SH-SY5Y (cell line): ENCODE results near the gene RAD51B.

Source experiments
- GATA2 ChIP-seq: IDR thresholded peaks from 2 replicates; pipeline ENCODE4 v1.6.1; 2011; ENCODE audit warnings: mild to moderate bottlenecking, low read depth, low read length
- GATA3 ChIP-seq: IDR thresholded peaks from 2 replicates; pipeline ENCODE4 v1.6.1; 2011; ENCODE audit warnings: low read depth, mild to moderate bottlenecking, low read length, moderate library complexity

DNA sequence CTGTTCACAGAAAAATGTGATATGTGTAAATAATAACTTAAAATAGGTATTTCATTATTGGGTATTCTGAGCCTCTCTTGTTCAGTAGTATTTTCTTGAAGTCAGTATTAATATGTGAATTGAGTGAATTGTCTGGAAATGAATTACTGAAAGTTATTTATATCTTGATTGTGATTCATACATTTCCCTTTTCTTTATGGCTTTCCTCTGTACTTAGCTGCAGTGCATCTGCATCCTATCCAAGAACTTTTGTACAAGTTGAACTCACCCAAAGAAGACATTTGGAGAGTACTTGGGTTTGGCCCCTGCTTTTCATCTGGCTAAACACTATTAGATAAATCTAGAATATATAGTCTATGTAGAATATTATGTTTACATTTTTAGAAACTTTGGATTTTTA lies 326.0 kb downstream of the RAD51B start:
- TF ChIP-seq GATA2 (no peak), GATA3 (no peak)
